Uterus (tissue), 4 donors: Measurements from ENCODE around the gene GAD2. TPM values are rescaled to one million over a fixed set of nuclear protein-coding genes. Genes with fewer than 3 reads are reported as not detected.

Experiments used
- DNase-seq, 2 donors: peaks; one replicate each; pipeline ENCODE4 v3.0.0-alpha.2; 2019 to 2020
- H3K27ac ChIP-seq, 2 donors: fragments of 200-600 bp; sonication (generic); 1 replicate in 1 of 2; 2 replicates in 1 of 2; pipeline ENCODE4 v1.5.1; 2016 to 2018
- H3K27me3 ChIP-seq, 2 donors: fragments of 200-600 bp; sonication (generic); one replicate each; pipeline ENCODE4 v1.5.1; 2018 to 2019; ENCODE audit warnings: control low read depth in 1 of 2
- H3K36me3 ChIP-seq, 2 donors: fragments of 200-600 bp; sonication (generic); one replicate each; pipeline ENCODE4 v1.5.1; 2019; ENCODE audit warnings: control low read depth in 1 of 2
- H3K4me1 ChIP-seq, 2 donors: fragments of 200-600 bp; sonication (generic); one replicate each; pipeline ENCODE4 v1.5.1; 2018 to 2019; ENCODE audit warnings: control low read depth in 1 of 2
- H3K4me3 ChIP-seq, 2 donors: fragments of 200-600 bp; sonication (generic); 1 replicate in 1 of 2; 2 replicates in 1 of 2; pipeline ENCODE4 v1.5.1; 2018 to 2019; ENCODE audit warnings: mild to moderate bottlenecking in 1 of 2
- H3K9me3 ChIP-seq, 2 donors: fragments of 200-600 bp; sonication (generic); one replicate each; pipeline ENCODE4 v1.5.1; 2019; ENCODE audit warnings: control low read depth in 1 of 2
- CTCF ChIP-seq, 4 experiments: fragments of 200-600 bp in 2 of 4; fragments of 450-650 bp in 2 of 4; sonication (generic) in 2 of 4; IDR thresholded peaks; one replicate each; pipeline ENCODE4 v1.5.1; 2016 to 2019; ENCODE audit warnings: antibody characterized with exemption in 4 of 4, mild to moderate bottlenecking in 2 of 4, moderate library complexity in 1 of 4
- POLR2A ChIP-seq, 2 donors: fragments of 450-650 bp; IDR thresholded peaks; one replicate each; pipeline ENCODE4 v1.6.1; 2016; ENCODE audit warnings: antibody characterized with exemption in 2 of 2, mild to moderate bottlenecking in 1 of 2, moderate library complexity in 1 of 2
- intact Hi-C: fragments of 100-400 bp; cut with DNase I; formaldehyde crosslinking; loops from one replicate; pipeline ENCODE4 v1.15.1; 2023; ENCODE audit warnings: low total_unique reads
- total RNA-seq, 4 donors: library from RNA; depleted of rRNA in 3 of 4; stranded (reverse); fragments of >200 nt in 3 of 4; gene quantifications; one replicate each; pipeline versions ENCODE4 v1.1.0 to v1.2.4, GENCODE V29; 2014 to 2023
- donor health status: DM: yes; HTN: yes; CAD: no.

Gene GAD2
- total RNA-seq, 4 donors from 2014 or later: not detected

- TF ChIP-seq CTCF (IDR thresholded peaks at IDR 0.05) (no peak), POLR2A (IDR thresholded peaks at IDR 0.05) (no peak)
Measured at GRCh38 chr10:26235761-26236160, 19.2 kb downstream of the GAD2 start.

GRCh38 chr10:26238378-26238777 lies 21.8 kb downstream of the GAD2 start:
- Histone ChIP-seq H3K36me3 (no peaks in the 10 kb centered on the region), H3K4me1 (no peaks in the 10 kb centered on the region), H3K27me3 (no peaks in the 10 kb centered on the region), H3K27ac (no peak overlapping the region), H3K4me3 (no peak overlapping the region), H3K9me3 (no peaks in the 10 kb centered on the region)
- no peak for DNase-seq
- intact Hi-C loops: no loop called here
- TF ChIP-seq POLR2A (IDR thresholded peaks at IDR 0.05): no peak
- no peak for TF ChIP-seq CTCF (IDR thresholded peaks at IDR 0.05)

More at GRCh38 chr10:26235761-26236160, 19.2 kb downstream of the GAD2 start:
- Histone ChIP-seq H3K36me3 (no peaks in the 10 kb centered on the region), H3K27ac (no peak overlapping the region), H3K4me1 (no peaks in the 10 kb centered on the region), H3K27me3 (no peaks in the 10 kb centered on the region), H3K4me3 (no peak overlapping the region), H3K9me3 (no peaks in the 10 kb centered on the region)
- DNase-seq: no peak
- intact Hi-C loops: no loop called here

- H3K4me1 ChIP-seq: no peaks in the 10 kb centered on the region
- H3K27me3 ChIP-seq: no peaks in the 10 kb centered on the region
- TF ChIP-seq CTCF (IDR thresholded peaks at IDR 0.05): no peak
- no peak for TF ChIP-seq POLR2A (IDR thresholded peaks at IDR 0.05)
- no peaks in the 10 kb centered on the region for H3K9me3 ChIP-seq
- no peaks in the 10 kb centered on the region for H3K36me3 ChIP-seq
- no peak for DNase-seq
- no peak overlapping the region for H3K4me3 ChIP-seq
- no peak overlapping the region for H3K27ac ChIP-seq
- intact Hi-C loops: no loop called here
Measured at GRCh38 chr10:26242706-26243350, 26.3 kb downstream of the GAD2 start.

- no peaks in the 10 kb centered on the region for H3K27me3 ChIP-seq
- no peak overlapping the region for H3K27ac ChIP-seq
- no peaks in the 10 kb centered on the region for H3K4me1 ChIP-seq
- no peak overlapping the region for H3K4me3 ChIP-seq
- H3K9me3 ChIP-seq: no peaks in the 10 kb centered on the region
- no peak for TF ChIP-seq POLR2A (IDR thresholded peaks at IDR 0.05)
- no peak for TF ChIP-seq CTCF (IDR thresholded peaks at IDR 0.05)
- no peak for DNase-seq
- intact Hi-C loops: no loop called here
- no peaks in the 10 kb centered on the region for H3K36me3 ChIP-seq
Measured at GRCh38 chr10:26243351-26243720, 26.8 kb downstream of the GAD2 start.

GRCh38 chr10:26249681-26250080 lies 33.1 kb downstream of the GAD2 start:
- Histone ChIP-seq H3K27me3 (no peaks in the 10 kb centered on the region), H3K9me3 (no peaks in the 10 kb centered on the region)

More at GRCh38 chr10:26249681-26250080, 33.1 kb downstream of the GAD2 start:
- intact Hi-C loops: no loop called here
- no peak for DNase-seq
- Histone ChIP-seq H3K4me1 (no peaks in the 10 kb centered on the region), H3K4me3 (no peak overlapping the region), H3K27ac (no peak overlapping the region), H3K36me3 (no peaks in the 10 kb centered on the region)
- no peak for TF ChIP-seq CTCF (IDR thresholded peaks at IDR 0.05)
- TF ChIP-seq POLR2A (IDR thresholded peaks at IDR 0.05): no peak
